ENCODE data around the gene RCN2.

DNA sequence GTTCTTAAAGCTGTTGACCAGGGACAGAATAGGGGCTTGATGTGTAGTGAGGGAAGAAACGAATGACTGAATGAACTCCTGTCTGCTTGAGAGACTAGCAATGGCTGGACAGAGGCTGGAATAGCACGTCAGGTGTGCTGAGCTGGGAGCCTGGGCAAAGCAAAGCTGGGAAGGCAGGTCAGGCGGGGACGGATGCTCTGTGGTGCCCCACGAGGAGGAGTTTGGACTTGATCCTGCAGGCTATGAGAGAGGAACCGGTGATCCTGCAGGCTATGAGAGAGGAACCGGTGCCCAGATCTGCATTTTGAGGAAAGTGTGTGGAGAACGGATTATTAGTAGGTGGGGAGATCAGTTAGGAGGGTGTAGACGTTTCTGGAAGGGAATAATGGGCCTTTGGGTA lies 32.0 kb downstream of the RCN2 start:
- TF ChIP-seq POLR2A (IDR thresholded peaks at IDR 0.05) = no peak
- TF ChIP-seq, protein P1, sequence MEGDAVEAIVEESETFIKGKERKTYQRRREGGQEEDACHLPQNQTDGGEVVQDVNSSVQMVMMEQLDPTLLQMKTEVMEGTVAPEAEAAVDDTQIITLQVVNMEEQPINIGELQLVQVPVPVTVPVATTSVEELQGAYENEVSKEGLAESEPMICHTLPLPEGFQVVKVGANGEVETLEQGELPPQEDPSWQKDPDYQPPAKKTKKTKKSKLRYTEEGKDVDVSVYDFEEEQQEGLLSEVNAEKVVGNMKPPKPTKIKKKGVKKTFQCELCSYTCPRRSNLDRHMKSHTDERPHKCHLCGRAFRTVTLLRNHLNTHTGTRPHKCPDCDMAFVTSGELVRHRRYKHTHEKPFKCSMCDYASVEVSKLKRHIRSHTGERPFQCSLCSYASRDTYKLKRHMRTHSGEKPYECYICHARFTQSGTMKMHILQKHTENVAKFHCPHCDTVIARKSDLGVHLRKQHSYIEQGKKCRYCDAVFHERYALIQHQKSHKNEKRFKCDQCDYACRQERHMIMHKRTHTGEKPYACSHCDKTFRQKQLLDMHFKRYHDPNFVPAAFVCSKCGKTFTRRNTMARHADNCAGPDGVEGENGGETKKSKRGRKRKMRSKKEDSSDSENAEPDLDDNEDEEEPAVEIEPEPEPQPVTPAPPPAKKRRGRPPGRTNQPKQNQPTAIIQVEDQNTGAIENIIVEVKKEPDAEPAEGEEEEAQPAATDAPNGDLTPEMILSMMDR (IDR thresholded peaks at IDR 0.05) = no peak

Data from breast epithelium (tissue), 3 donors.